DMS153 treated with DMSO at 0.1 percent for 48 hours (cell line): Measurements from ENCODE around the gene SIM2.

Experiments
- DNase-seq: peaks from one replicate; lab custom pipeline; 2025; ENCODE audit not compliant: unreplicated experiment; lab: John Stamatoyannopoulos, UW

Gene SIM2

DNA sequence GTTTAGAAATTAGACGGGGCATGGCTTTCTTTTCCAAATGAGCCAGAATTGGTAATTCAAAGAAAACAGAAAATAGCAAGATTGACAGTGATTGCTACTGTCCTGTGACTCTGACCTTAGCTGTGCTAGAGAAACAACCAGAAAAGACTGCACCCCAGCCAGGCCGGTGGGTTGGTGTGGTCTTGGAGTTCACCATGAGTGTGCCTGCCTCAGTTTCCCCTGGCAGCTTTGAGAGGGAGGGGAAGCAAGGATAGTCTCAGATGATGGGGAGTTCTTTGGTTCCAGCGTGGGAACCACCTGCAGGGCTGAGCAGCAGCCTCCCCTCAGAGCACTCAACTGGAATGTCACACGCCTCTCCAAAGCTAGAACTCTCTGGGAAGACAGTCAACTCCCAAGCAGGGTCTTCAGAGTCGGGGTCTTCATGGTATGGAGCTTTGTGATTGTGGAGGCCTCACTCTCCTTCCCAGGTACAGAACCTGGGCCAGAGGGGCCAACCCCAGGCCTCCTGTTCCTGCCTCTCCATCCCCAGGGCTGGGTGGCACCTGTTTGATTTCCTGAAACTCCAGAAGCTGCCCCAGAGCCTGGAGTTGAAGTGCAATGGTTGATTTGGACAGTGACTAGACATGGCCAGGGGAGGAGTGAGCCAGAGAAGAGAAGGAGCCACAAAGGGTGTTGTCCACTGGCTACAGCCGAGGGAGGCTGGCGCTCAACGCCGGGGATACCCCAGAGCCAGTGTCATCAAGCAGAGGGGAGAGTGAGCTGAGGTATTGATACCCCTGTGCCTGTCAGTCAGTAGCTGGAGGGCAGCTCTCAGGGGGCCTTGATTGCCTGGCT lies 35.7 kb downstream of the SIM2 start:
- DNase-seq: no peak

GRCh38 chr21:36735201-36735515 lies 36.2 kb downstream of the SIM2 start:
- DNase-seq: no peak

DNA sequence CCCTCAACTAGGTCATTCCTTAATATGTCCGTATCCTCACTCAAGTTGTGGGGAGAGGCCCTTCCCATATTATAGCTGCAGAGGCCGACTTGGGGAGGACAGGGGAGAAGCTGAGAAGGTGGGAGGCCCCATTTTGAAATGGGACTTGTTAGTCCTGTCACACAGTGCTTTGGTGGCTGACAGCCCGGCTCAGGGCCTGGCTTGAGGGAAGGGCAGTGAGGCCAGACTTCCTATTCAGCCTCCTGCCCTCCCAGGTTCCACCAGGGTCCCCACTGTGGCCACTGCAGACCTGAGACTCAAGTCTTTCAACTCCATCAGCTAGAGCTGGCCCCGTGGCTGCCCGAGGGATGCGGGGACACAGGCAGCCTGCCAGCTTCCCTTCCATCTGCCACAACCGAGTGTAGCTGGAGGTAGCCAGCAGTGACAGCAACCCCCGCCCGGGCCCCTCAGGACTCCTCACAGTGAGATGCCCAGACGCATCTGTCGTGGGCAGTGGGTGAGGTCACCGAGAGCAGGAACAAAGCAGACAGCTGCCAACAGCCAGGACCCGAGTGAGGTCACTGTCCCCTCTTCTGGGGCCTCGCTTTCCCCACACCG lies 36.9 kb downstream of the SIM2 start:
- no peak for DNase-seq

DNA sequence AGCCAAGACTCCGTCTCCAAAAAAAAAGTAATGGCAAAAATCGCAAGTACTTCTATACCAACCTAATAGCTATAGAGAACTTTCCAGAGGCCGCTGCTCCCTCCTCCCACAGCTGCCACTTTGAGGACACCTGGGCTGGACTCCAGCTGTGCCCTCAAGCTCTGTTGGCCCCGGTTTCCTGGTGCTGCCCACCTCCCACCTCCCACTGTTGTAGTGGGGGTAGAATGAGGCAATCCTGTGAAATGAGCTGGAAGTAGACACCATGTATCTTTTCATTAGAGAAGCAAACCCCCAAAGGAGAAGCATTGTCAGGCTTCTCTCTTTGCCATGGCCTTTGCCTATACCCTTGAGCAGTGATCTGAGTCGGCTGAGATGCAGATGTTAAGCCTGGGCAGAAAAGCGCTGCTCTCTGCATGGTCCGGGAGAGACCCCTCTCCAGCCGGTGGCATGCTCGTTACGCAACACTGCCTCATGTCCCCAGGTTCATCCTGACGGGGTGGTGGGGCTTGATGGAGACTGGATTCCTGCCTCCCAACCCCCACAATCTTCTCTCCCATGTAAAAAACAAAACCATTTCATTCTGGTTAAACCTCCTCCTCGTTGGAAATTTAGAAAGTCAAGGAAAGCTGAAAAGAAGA lies 39.7 kb downstream of the SIM2 start:
- DNase-seq: no peak

GRCh38 chr21:36741506-36741905 lies 42.6 kb downstream of the SIM2 start:
- DNase-seq: no peak

- DNase-seq: no peak
These were observed 44.1 kb downstream of the SIM2 start for GRCh38 chr21:36743008-36743407.

DNA sequence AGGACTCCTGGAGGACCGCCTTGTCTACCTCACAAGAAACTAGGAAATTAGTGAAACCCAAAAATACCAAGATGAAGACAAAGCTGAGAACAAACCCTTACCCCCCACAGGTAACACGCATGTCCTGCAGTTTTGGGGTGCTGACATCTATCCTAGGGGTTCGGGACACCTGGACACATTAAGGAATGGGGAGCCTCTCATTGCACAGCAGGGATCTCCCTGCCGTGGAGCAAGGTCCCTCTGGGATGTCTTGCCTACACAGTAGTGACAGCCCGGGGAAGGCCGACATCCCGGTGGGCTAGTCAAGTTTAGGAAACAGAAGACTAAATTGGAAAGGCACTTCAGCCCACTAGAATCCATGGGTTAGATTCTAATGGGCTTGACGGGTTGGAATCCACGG lies 44.5 kb downstream of the SIM2 start:
- no peak for DNase-seq

DNA sequence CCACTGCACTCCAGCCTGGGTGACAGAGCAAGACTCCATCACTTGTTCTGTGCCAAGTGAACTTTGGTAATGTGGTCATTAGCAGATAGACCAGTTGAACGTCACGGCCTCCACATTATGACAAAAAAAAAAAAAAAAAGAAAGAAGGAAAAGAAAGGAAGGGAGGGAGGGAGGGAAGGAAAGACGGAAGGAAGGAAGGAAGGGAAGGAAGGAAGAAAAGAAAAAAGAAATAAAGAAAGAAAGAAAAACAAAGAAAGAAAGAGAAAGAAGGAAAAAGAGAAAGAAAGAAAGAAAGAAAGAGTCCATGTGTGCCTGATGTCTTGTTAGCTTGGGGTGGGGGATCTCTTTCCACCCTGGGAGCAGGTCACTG lies 45.3 kb downstream of the SIM2 start:
- no peak for DNase-seq

DNA sequence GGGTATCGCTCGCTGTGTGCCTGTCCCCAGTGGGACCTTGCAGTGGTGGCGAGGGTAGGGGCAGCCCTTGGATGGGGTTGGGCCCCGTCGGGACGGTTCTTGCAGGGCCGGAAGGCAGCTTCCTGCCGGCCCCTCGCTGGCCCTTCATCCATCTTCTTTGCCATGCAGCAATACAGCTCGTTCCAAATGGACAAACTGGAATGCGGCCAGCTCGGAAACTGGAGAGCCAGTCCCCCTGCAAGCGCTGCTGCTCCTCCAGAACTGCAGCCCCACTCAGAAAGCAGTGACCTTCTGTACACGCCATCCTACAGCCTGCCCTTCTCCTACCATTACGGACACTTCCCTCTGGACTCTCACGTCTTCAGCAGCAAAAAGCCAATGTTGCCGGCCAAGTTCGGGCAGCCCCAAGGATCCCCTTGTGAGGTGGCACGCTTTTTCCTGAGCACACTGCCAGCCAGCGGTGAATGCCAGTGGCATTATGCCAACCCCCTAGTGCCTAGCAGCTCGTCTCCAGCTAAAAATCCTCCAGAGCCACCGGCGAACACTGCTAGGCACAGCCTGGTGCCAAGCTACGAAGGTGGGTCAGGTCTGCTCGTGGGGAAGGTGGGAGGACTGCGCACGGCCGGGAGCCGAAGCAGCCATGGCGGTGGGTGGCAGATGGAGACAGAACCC lies 45.8 kb downstream of the SIM2 start:
- peak; percentile 46 for DNase-seq

- DNase-seq: no peak
These were observed 46.5 kb downstream of the SIM2 start for GRCh38 chr21:36745459-36745858.

DNA sequence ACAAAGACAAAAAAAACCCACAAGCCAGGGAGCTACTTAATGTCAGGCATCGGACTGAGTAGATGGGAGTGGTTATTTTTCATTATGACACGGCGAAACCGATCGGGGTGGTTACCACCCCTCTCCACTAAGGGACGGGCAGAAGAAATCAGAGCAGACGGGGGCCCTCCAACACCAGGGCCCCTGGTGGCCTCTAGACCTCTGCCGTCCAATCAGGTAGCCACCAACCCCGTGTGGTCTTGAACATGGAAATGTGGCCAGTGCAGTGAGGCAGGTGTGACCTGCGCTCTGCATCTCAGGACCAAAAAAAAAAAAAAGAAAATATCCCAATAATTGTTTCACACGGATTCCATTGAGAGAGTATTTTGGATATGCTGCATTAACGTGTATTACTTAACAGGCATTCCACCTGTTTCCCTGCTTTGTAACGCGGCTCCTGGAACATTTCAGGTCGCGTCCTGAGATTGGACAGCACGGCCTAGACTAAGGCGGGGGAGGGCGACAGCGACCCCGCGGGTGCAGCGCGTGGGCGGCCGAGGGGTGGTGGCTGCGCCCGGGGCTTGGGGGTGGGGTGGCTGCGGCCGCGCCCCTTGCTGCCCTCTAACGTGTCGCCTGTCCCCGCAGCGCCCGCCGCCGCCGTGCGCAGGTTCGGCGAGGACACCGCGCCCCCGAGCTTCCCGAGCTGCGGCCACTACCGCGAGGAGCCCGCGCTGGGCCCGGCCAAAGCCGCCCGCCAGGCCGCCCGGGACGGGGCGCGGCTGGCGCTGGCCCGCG lies 48.3 kb downstream of the SIM2 start:
- no peak for DNase-seq

DNA sequence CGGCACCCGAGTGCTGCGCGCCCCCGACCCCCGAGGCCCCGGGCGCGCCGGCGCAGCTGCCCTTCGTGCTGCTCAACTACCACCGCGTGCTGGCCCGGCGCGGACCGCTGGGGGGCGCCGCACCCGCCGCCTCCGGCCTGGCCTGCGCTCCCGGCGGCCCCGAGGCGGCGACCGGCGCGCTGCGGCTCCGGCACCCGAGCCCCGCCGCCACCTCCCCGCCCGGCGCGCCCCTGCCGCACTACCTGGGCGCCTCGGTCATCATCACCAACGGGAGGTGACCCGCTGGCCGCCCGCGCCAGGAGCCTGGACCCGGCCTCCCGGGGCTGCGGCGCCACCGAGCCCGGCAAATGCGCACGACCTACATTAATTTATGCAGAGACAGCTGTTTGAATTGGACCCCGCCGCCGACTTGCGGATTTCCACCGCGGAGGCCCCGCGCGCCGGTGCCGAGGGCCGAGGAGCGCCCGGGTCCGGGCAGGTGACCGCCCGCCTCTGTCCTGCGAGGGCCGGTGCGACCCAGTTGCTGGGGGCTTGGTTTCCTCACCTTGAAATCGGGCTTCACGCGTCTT lies 49.0 kb downstream of the SIM2 start:
- DNase-seq: no peak

- no peak for DNase-seq
These were observed 51.1 kb downstream of the SIM2 start for GRCh38 chr21:36749935-36750575.

- no peak for DNase-seq
These were observed 51.7 kb downstream of the SIM2 start for GRCh38 chr21:36750576-36750959.

DNA sequence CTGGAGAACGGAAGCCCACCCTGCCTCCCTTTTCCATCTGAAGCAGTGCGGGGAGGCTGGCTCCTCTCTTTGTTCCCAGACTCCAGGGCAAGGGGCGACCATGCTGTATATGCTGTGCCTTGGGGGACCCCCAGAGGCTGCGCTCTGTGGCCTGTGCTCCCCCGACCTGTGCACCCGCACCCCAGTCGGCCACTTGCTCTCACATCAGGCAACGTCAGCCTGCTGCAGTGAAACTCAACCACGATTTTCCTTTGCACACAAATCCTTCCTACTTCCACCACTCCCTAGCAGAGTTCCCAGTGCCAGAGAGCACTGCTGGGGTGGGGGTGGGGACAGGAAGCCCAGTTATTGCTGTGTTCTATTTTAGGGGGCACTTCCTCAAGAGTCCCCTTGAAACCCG lies 52.5 kb downstream of the SIM2 start:
- no peak for DNase-seq

- DNase-seq: no peak
These were observed 54.6 kb downstream of the SIM2 start for GRCh38 chr21:36753556-36753955.

DNA sequence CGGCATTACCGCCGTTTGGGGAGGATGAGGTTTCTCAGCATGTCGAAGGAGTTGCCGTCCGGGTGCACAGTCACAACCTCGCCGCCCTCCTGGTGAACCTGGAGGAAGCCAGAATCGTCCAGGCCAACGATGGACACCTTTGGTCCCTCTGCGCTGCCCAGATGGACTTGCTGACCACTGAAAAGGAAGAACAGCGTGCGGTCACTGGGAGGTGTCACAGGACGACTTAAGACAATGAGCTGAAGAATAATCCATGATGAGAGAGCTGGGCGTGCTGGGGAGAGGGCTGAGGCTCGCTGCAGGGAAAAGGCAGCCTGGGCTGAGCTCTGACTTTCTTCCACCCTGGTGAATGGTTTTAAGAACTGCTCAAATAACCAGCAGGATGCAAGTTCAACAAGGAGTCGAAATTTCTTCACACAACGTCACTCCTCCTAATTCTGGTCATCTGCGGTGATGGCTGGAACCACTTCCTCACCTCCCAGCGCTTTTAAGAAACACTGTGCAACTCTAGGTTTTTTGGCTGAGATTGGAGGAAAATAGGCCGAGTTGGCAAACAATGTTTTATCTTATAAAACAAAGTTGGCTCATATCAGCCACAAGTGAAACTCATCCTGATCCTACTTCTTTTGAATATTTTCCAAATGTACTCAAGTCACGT lies 55.5 kb downstream of the SIM2 start:
- no peak for DNase-seq

- DNase-seq: no peak
These were observed 57.6 kb downstream of the SIM2 start for GRCh38 chr21:36756527-36756926.

GRCh38 chr21:36757196-36757595 lies 58.3 kb downstream of the SIM2 start:
- DNase-seq: no peak
